ENCODE data around the gene RHOD.
A peak's percentile ranks its signal among the peaks of the same experiment; 100 is the strongest.

Gene RHOD

GRCh38 chr11:67056267-67057204, at the start of gene RHOD:
TSS of gene RHOD (plus strand) at chr11:67056847. CDS start at chr11:67056903, 56 bp downstream.
- DNase-seq, result peak; percentile 46

GRCh38 chr11:67007126-67007525, 49.5 kb upstream of the RHOD start:
- DNase-seq, result no peak

- no peak for DNase-seq
Observed at GRCh38 chr11:67010296-67010905, 46.2 kb upstream of the RHOD start.

GRCh38 chr11:67013511-67014045, 43.1 kb upstream of the RHOD start:
- no peak for DNase-seq

- no peak for DNase-seq
Observed at GRCh38 chr11:67014343-67014742, 42.3 kb upstream of the RHOD start.

- no peak for DNase-seq
Observed at GRCh38 chr11:67015048-67015447, 41.6 kb upstream of the RHOD start.

GRCh38 chr11:67016550-67016949, 40.1 kb upstream of the RHOD start:
- DNase-seq, result no peak

GRCh38 chr11:67020949-67021348, 35.7 kb upstream of the RHOD start:
- DNase-seq, result no peak

- peak; percentile 74 for DNase-seq
Observed at GRCh38 chr11:67022341-67022933, 34.2 kb upstream of the RHOD start.

GRCh38 chr11:67022961-67023956, 33.4 kb upstream of the RHOD start, which contains the start of gene SYT12:
TSS of gene SYT12 (plus strand) at chr11:67023134. CDS start at chr11:67030145, 7,011 bp downstream.
- peak; percentile 23 for DNase-seq

GRCh38 chr11:67023957-67024353, 32.7 kb upstream of the RHOD start:
- no peak for DNase-seq

- DNase-seq, result no peak
Observed at GRCh38 chr11:67024410-67024809, 32.2 kb upstream of the RHOD start.

GRCh38 chr11:67024966-67025365, 31.7 kb upstream of the RHOD start:
- no peak for DNase-seq

GRCh38 chr11:67025750-67026149, 30.9 kb upstream of the RHOD start:
- DNase-seq, result no peak

GRCh38 chr11:67026941-67027340, 29.7 kb upstream of the RHOD start:
- DNase-seq, result no peak

GRCh38 chr11:67027483-67027930, 29.1 kb upstream of the RHOD start:
- no peak for DNase-seq

- DNase-seq, result no peak
Observed at GRCh38 chr11:67027943-67028542, 28.6 kb upstream of the RHOD start.

GRCh38 chr11:67029146-67029545, 27.5 kb upstream of the RHOD start:
- no peak for DNase-seq

GRCh38 chr11:67030976-67031375, 25.7 kb upstream of the RHOD start:
- DNase-seq, result no peak

GRCh38 chr11:67031791-67032561, 24.7 kb upstream of the RHOD start:
- peak; percentile 67 for DNase-seq

Data from EL (cell line).